SK-MEL-5 (cell line): ENCODE data around the gene GPR139. TPM values are rescaled to one million over a fixed set of nuclear protein-coding genes. Genes with fewer than 3 reads are reported as not detected.

Experiments
- DNase-seq: peaks from one replicate; pipeline ENCODE4 v3.0.0-alpha.2; 2016; ENCODE audit warnings: low read depth, low spot score
- in situ Hi-C: cut with HindIII; loops from 2 replicates; pipeline ENCODE4 v1.10.0; 2016; ENCODE audit warnings: low sequenced_read_pairs, high pct_unique_total_duplicates, low pct_unique_long_range_greater_than_20kb
- total RNA-seq: library from RNA; depleted of rRNA; stranded (reverse); fragments of >200 nt; shearing (Covaris generic); gene quantifications from 2 replicates; pipeline ENCODE4 v1.2.3, GENCODE V29; 2014

The GPR139 gene
- total RNA-seq, 1 experiment from 2014 or later: not detected

DNA sequence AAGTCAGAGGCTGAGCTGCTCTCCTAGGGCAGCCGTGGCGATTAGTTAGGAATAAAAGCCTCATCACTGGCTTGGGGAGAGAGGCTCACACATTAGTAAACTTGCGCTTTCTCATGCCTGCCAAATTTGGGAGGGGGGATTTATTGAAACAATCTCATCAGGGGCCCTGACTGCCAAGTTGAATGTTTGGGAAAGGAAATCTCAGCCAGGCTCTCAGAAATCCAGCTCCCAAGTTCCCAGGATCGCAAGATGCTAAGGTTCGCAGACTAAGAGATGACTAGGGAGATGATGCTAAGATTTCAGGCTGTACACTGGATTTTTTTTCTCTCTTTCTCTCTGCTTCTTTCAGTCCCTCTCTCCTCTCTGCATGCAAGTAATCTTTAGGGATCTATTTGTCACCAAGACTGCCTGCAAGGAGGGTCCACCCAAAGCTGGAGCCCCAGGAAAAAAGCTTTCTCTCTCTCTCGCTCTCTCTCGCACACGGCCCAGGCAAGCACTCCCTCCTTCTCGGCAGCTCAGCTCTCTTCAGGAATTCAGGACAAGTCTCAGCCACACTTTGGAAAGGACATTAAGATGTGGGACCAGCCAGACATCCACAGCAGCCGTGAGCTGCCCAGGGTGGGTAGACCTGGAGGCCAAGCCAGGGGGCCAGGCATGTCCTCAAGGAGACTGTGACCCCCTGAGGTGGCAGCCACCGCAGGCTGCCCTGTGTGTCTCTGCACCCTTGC lies 1.4 kb downstream of the GPR139 start:
- no peak for DNase-seq
- in situ Hi-C loops: no loop called here

DNA sequence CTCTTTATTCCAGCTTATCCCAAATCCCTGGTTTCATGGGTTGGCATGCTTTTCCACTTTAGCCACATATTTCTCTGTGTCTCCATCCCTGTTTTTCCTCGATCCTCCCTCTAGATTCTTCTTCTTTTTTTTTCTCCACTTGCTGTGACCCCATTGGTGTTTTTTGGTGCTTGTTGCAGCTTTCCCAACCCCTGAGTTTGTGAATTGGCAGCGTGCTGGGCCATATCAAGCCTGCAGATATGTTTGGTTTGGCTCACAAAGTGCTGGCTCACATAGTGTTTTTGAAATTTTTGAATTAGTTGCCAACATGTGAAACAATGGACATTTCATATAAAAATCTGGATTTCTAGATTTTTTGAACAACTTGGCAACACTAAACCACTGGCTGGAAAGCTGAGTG lies 8.8 kb downstream of the GPR139 start:
- DNase-seq: no peak
- in situ Hi-C loops: no loop called here

DNA sequence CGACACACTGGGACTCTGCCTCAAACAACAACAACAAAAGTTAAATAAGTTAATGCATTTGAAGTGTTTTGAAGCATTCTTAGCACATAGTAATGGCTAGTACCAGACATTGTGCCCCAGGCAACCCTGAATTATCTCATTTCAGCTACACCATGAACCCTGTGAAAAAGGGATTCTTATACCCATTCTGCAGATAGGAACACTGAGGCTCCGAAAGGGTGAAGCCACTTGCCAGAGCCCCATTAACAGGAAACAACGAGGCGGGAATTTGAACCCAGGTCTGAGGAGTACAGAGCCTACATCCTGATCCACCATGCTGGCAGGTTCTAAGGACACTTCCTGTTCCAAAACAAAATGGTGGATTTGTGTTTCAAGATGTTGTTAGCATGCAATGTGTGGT lies 9.2 kb downstream of the GPR139 start:
- DNase-seq: no peak
- in situ Hi-C loops: no loop called here

DNA sequence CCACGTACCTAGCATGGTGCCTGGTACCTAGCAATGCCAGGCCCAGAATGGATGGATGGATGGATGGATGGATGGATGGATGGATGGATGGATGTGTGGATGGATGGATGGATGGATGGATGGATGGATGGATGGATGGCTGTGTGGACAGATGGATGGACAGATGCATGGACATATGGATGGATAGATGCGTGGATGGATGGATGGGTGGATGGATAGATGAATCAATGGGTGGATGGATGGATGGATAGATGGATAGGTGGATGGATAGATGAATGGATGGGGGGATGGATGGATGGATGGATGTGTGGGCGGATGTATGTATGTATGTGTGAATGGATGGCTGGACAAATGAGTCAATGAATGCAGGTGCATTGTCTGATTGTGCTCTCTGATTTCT lies 12.6 kb downstream of the GPR139 start:
- in situ Hi-C loops: no loop called here
- no peak for DNase-seq

DNA sequence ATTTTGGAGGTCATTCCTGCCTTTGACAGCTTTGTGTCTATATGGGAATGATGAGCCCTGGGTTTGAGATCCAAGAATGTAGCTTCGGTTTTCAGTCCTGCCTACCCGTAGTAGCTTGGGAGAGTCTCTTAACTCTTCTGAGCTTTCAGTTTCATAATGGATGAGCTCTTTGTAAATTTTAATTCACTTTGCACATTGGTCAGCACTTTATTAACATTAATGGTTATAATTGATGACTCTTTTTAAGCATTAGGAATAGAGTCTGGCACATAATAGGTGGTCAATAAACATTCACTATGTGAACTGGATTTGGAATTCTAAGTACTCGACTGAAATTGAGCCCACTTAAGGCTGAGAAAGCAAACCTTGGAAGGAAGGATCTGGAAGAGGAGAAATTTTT lies 17.3 kb downstream of the GPR139 start:
- no peak for DNase-seq
- in situ Hi-C loops: no loop called here

DNA sequence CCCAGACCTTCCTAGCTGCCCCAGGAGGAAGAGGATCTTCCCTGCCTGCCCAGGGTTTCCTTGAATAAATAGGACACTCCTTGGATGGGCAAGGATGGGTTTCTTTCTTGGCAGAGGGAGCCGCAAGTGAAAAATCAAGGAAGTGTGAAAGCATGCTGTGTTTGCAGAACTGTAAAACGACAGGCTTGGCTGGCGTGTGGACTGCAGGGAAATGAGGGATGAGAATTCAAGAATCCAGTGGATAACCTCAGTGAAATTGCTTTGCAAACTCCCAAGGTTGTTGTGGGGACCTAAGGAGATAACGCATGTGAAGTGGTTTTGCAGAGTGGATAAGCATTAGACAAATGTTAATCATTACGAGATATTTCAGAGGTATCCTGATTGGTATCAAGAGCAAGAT lies 20.4 kb downstream of the GPR139 start:
- in situ Hi-C loops: no loop called here
- DNase-seq: no peak

DNA sequence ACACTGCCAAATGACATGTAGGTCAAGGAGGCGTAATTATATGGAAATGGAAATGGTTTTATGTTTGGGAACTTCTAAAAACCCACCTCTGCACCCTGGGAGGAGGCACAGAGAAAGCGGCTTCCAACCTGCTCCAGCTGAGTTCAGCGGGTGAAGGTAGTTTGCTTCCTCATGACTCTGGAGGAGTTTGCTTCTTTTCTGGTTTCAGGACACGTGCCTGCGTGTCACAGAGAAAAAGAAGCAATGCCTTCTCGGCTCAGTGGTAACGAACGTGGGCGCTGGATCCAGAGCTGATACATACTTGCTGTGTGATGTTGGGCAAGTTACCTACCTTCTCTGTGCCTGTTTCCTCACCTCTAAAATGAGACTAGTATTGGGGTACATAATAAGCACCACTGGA lies 22.1 kb downstream of the GPR139 start:
- in situ Hi-C loops: no loop called here
- no peak for DNase-seq

DNA sequence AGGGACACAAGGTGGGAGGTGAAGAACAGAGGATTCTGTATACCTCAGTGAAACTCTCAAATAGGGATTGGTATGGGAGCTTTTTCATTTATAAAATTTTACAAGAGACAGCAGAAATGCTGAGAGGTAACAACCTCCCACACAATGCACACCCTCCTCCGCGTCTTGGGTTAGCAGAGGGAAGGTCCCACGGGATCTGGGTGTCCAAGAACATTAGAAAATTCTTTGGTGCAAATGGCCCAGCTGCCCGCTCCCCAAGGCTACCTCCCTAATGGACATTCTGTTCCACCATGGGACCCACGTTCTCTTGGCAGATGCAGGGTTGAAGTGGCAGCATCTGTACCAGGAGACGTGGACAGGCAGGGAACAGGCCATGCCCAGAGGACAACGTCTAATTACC lies 22.5 kb downstream of the GPR139 start:
- no peak for DNase-seq
- in situ Hi-C loops: no loop called here

DNA sequence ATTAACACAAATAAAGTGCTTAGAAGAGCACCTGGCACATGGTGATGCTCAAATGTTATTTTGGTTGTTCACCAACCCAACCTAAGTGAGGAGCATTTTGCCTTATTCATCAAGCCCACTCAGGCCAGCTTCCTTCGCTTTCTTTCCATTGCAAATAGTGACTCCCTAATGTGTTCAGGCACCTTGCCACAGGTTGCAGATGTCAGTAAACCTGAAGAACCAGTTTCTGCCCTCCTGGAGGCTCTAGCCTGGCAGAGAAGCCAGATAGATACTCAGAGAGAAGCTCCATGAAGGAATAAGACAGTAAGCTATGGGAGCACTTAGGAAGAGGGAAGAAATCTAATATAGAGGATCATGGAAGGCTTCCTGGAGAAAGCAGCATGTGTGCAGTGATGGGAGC lies 23.9 kb downstream of the GPR139 start:
- DNase-seq: no peak
- in situ Hi-C loops: no loop called here

DNA sequence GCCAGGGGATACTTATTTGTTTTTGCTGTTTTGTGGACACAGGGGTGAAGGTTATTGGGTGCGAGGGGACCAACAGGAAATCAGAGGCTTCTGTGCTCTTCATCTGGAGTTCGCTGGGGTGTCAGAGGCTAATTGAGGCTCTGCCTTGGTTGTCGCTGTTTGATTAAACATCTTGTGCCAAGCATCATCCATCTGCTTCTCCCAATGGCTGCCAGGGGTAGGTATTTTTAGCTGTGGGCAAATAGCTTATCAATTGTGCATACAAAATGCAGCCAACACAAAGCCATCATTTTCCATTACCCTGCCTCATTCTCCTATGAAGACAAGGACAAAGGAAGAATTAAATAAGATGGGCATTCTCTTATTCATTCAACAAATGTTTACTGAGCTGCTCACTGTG lies 27.8 kb downstream of the GPR139 start:
- DNase-seq: no peak
- in situ Hi-C loops: no loop called here

DNA sequence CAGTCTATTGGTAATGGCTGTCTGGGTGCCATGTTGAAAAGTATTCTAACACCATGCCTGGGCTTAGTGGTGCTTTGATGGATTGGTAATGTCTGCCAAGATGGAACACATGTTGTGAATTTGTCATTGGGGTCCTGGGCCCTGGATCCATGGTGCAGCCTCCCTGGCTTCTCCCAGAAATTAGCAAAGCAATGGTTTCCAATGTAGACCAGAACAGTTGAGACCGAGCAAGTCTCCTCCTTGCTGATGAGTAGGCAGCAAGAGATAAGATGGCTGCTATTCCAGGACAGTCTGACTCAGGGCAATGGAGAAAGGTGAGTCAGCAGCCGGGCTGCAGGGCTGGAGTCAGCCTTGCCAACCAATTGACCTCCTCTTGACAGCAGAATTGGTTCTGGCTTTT lies 30.8 kb downstream of the GPR139 start:
- in situ Hi-C loops: no loop called here
- no peak for DNase-seq

DNA sequence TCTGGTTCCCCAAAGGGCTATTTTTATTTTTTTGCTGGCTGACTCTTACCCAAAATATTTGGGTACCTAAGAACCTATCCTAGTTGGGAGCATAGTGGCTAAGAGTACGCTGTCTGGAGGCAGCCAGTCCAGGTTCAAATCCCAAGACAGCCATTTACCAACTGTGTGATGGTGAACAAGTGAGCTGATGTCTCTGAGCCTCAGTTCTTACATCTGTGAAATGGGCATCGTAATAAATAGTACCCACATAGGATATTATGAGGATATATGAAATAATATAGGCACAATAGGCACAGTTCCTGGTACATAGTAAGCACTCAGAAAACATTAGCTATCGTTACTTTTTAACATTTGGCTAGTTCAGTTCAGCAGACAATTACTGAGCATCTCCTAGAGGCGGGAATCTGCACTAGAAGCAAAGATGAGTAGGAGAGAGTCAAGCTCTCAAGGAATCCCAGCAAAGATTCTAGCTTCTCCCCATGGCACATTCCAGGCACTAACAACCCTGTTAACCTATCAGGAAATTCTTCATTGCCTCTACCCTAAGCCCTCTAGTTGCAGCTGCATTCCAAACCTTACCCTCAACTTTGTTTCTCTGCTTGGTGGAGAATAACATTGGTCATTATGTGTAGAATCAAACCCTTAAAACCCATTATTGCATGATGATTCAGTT lies 31.6 kb downstream of the GPR139 start:
- in situ Hi-C loops: no loop called here
- no peak for DNase-seq

DNA sequence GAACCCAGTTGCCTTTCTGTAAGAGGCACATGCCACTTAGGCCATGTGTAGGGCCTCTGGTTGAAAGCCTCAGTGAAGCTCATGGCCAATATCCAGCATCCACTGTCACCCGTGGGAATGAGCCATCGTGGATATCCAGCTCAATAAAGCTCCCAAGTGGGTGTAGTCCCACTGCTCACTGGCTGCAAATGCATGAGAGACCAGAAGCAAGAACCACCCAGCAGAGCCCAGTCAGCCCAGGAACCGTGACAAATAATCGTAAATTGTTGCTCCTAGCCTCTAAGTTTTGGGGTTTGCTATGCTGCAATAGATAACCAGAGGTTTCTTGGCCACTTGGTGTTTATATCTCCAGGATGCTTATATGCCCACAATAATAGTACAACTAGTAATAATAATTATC lies 33.7 kb downstream of the GPR139 start:
- in situ Hi-C loops: no loop called here
- no peak for DNase-seq

DNA sequence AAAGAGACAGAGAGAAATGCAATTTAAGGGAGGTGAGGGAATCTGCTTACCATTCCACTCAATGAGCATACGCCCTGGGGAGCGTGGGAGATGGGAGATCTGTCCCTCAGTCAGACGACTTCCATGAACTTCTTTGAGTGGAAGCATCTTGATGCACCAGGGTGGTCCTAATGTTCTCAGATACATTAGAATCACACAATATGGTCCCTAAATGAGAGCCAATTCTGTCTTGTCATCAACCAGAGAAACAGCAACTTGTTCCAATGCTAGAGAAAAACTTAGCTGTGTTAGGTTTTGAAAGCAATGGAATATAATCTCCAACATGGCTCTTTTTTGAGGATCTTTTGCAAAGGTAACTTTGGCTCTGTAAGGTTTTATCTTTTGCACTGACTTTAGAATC lies 44.1 kb downstream of the GPR139 start:
- DNase-seq: no peak
- in situ Hi-C loops: no loop called here

DNA sequence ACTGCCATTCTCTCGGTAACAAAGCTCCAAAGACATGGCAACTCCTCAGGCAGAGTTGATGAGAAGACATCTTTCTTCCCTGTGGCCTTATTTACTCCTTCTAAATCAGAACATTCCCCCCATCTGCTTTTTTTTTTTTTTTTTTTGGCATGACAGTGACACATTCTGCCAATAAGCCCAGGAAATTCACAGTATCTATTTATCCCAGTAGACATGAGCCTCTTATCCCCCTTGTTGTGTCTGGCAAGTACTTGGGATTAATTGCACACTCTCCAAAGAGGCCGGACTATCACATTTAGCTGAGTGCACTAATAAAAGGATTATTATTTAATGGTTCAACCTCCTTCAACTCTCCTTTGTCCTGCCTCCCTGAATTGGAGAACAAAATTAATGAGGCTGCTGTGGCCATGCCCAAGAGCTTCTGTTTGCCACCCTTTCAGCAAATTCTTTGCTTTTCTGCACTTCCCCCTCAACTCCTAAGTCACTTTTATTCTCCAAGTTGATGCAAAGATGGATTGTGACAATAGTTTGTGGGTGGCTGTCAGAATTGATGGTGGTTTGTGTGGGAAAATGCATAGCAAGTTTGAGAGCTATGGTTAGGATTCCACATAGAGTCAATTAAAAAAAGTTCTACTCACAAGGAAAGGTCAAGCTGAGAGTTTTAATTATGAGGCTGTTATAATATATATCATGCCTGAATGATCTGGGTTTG lies 47.2 kb downstream of the GPR139 start:
- in situ Hi-C loops: no loop called here
- no peak for DNase-seq

DNA sequence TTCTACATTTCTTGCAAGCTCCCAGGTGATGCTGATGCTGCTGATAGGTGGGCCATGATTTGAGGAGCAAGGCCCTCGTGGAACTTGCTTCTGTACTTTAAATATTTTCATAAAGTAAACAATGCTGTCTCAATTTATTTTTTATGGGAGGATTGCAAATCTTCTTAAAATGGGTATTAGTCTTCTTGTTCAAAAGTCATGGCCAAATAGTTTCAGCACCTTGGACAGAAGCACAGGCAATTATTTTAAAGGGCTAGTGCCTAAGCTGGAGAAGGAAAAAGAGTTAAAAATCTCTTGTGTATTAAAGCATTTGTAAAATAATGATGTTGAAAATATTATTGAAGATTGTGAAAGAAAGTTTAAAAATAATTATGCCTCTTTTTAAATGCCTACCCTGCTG lies 50.5 kb downstream of the GPR139 start:
- DNase-seq: peak; percentile 6
- in situ Hi-C loops: no loop called here

DNA sequence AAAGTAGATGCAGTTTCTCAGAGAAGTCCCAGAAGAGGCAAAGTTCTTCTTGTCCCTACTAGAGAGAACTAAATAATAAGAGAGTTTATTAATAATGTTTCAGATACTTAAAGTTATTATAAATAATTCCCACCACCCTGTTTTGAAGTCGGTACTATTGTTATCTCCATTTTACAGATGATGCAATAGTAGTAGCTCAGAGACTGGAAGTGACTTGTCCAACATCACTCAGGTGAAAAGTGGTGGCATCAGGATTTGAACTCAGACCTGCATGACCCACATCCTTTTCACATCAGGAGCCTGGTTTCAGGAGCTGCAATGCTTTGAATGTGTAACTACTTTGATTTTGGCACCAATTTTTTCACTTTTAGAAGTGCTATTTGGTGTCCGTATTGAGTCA lies 52.7 kb downstream of the GPR139 start:
- DNase-seq: no peak
- in situ Hi-C loops: no loop called here

DNA sequence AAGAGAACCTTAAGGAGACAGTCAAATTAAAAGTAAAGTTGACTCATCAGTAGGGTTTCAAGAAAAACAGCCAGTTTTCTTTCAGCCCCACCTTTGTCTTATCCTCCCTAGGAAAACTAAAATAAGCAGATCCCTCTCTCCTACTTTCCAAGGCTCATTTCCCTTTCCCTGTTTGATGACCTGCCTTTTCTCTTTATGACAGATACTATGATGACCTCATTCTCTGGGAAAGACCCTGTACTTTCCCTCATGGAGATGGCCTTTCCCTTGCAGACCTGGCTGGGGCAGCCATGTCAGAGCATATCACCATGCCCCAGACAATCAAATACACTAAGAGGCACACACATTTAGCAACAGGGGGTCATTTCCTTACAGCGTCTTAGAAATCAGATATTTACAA lies 53.6 kb downstream of the GPR139 start:
- in situ Hi-C loops: no loop called here
- DNase-seq: no peak

DNA sequence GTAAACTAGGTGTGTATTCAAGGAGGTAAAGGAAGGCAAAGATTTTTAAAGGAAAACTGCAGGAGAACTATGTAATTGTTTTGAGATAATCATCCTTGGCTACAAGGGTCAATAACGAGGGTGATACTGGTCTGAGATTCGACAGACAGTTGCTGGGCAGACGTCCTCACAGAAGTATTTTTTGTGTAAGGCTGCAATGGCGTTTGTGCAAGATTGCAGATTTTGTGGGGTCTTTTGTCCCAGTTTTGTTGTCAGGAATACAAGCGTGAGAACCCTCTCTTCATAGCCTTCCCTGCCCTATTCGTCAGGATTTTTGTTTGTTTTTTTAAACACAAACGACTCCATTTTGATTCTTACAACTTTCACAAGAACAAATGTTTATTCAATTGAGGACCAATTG lies 57.5 kb downstream of the GPR139 start:
- in situ Hi-C loops: no loop called here
- no peak for DNase-seq
